Measurements from ENCODE around the gene ELOVL6. TPM values are rescaled to one million over a fixed set of nuclear protein-coding genes. Genes with fewer than 3 reads are reported as not detected.

The ELOVL6 gene
- polyA plus RNA-seq, 1 experiment = 30.7 TPM

DNA sequence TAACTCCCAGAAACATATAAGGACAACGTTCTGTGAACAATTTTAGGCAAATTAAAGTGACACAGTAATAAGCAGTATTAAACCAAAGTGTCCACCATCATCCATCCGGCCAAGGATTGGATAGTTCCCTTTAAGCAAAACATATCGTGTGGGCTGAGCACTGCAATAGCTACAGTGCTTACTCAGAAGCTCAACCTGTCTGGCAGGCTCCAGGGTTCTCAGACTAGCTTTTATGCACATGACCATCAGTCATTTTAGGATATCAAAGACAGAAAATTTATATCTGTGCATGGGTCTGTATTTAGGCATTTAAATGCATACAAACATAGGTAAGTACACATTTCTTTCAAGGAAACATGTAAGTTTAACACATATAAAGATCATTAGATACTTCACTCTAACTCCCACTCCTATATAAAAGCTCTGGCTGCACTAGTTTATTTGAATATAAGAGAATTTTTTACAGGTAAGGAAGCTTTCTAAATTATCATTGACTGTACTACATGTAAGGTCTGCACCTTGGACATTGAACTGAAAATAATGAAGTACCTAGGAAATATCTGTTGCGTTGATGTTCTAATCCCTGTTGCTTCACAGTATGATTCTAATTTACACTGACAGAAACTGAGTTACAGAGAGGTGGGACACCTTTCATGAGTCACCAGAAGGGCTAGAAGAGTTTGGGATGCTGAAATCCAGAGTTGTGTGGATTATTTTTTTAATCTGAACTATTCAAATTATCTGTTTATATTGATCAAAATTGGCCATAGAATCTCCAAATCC, 67.6 kb downstream of the ELOVL6 start:
- no peak for DNase-seq (ENCODE audit: low read depth, low spot score)
- Histone ChIP-seq H3K27ac (ENCODE audit: low read depth, low read length) (no peak overlapping the region), H3K27me3 (ENCODE audit: control insufficient read depth, insufficient read depth, low read length) (no peaks in the 10 kb centered on the region), H3K9me3 (ENCODE audit: control insufficient read depth, insufficient read depth, low read length) (no peaks in the 10 kb centered on the region), H3K4me3 (ENCODE audit: low read depth, low read length) (no peak overlapping the region)
- TF ChIP-seq, protein P1, sequence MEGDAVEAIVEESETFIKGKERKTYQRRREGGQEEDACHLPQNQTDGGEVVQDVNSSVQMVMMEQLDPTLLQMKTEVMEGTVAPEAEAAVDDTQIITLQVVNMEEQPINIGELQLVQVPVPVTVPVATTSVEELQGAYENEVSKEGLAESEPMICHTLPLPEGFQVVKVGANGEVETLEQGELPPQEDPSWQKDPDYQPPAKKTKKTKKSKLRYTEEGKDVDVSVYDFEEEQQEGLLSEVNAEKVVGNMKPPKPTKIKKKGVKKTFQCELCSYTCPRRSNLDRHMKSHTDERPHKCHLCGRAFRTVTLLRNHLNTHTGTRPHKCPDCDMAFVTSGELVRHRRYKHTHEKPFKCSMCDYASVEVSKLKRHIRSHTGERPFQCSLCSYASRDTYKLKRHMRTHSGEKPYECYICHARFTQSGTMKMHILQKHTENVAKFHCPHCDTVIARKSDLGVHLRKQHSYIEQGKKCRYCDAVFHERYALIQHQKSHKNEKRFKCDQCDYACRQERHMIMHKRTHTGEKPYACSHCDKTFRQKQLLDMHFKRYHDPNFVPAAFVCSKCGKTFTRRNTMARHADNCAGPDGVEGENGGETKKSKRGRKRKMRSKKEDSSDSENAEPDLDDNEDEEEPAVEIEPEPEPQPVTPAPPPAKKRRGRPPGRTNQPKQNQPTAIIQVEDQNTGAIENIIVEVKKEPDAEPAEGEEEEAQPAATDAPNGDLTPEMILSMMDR (IDR thresholded peaks at IDR 0.05; ENCODE audit: low read depth, low read length) = no peak
- ChIA-PET POLR2A (no interaction called here), CTCF (no interaction called here)

DNA sequence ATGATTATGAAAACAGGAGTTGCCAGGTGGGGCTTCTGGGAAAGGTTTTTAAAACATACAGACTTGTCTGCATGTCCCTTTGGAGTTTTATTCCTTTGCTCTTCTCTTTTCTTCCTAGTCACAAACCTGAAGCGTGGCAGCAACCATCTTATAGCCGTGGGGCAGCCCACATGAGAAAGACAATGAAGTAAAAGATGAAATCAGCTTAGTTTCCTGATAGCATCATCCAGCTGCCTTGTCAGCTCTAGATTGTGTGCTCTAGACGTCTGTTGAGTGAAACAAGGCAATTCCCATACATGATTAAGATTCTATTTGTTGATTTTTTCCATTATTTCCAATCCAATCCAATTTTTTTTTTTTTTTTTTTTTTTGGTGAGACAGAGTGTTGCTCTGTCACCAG, 68.9 kb downstream of the ELOVL6 start:
- TF ChIP-seq, protein P1 (IDR thresholded peaks at IDR 0.05; ENCODE audit: low read depth, low read length) = no peak
- ChIA-PET CTCF (no interaction called here), POLR2A (no interaction called here)
- Histone ChIP-seq H3K4me3 (ENCODE audit: low read depth, low read length) (no peak overlapping the region), H3K9me3 (ENCODE audit: control insufficient read depth, insufficient read depth, low read length) (no peaks in the 10 kb centered on the region), H3K27me3 (ENCODE audit: control insufficient read depth, insufficient read depth, low read length) (no peaks in the 10 kb centered on the region), H3K27ac (ENCODE audit: low read depth, low read length) (no peak overlapping the region)
- no peak for DNase-seq (ENCODE audit: low read depth, low spot score)

DNA sequence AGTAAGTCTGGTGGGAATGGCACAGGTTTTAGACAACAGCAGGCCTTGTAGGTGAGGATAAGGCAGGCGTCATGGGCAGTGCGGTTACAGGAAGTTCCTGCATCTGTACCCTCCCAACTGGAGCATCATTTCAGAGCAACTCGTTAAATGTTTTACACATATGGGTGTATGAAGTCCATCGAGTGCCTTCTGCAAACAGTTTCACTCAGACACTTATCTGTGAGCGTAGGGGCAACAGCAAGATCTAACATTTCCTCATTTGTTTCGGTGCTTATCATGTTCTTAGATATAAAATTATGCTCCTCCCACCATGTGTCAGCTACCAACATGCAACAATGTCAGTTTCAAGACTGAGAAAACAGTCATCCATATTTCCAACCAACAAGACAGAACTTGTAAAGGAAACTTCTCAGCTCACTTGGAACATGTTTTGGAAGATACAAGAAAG, 69.9 kb downstream of the ELOVL6 start:
- no peaks in the 10 kb centered on the region for H3K9me3 ChIP-seq (ENCODE audit: control insufficient read depth, insufficient read depth, low read length)
- CTCF ChIA-PET = no interaction called here
- no peak for DNase-seq (ENCODE audit: low read depth, low spot score)
- no peak overlapping the region for H3K4me3 ChIP-seq (ENCODE audit: low read depth, low read length)
- POLR2A ChIA-PET = no interaction called here
- no peak overlapping the region for H3K27ac ChIP-seq (ENCODE audit: low read depth, low read length)
- H3K27me3 ChIP-seq (ENCODE audit: control insufficient read depth, insufficient read depth, low read length) = no peaks in the 10 kb centered on the region
- TF ChIP-seq, protein P1 (IDR thresholded peaks at IDR 0.05; ENCODE audit: low read depth, low read length) = no peak

DNA sequence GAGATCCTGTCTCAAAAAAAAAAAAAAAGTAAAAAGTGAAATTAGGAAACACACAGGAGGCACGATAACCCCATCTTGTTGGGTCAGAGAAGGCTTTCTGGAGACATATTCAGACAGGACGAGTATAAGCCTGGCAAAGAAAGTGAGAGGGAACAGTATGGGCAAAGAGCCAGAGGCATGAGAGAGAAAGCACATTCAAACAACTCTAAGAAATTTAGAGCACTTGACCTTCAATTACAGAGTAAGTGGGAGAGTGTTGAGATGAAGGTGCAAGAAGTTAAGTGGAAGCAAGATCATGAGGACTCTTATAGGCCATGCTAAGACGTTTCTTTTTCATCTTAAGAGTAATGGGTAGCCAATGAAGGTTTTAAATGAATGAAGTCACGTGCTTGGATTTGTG, 70.4 kb downstream of the ELOVL6 start:
- H3K27me3 ChIP-seq (ENCODE audit: control insufficient read depth, insufficient read depth, low read length) = no peaks in the 10 kb centered on the region
- no peaks in the 10 kb centered on the region for H3K9me3 ChIP-seq (ENCODE audit: control insufficient read depth, insufficient read depth, low read length)
- no peak for DNase-seq (ENCODE audit: low read depth, low spot score)
- CTCF ChIA-PET = no interaction called here
- no peak overlapping the region for H3K4me3 ChIP-seq (ENCODE audit: low read depth, low read length)
- TF ChIP-seq, protein P1 (IDR thresholded peaks at IDR 0.05; ENCODE audit: low read depth, low read length) = no peak
- POLR2A ChIA-PET = no interaction called here
- no peak overlapping the region for H3K27ac ChIP-seq (ENCODE audit: low read depth, low read length)

DNA sequence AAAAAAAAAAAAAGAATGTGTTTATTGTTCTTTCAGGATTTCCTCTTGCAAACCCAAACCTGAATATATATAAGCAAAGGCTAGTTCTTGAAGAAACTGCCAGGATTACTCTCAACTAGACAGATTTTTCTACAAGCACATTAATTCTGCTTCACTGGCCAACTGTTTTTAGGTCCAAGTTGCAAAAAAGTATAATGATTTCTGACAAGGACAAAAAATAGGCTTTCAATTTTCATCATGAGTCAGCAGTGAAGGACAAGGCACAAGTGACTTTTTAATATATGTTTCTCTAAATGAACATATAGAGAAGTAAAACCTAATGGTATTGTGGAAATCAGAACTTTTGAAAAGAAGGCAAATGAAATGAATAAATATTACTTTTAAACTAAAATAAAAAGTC, 73.7 kb downstream of the ELOVL6 start:
- TF ChIP-seq, protein P1 (IDR thresholded peaks at IDR 0.05; ENCODE audit: low read depth, low read length) = no peak
- ChIA-PET POLR2A (no interaction called here), CTCF (no interaction called here)
- no peak overlapping the region for H3K4me3 ChIP-seq (ENCODE audit: low read depth, low read length)
- no peak for DNase-seq (ENCODE audit: low read depth, low spot score)
- H3K9me3 ChIP-seq (ENCODE audit: control insufficient read depth, insufficient read depth, low read length) = no peaks in the 10 kb centered on the region
- no peak overlapping the region for H3K27ac ChIP-seq (ENCODE audit: low read depth, low read length)
- H3K27me3 ChIP-seq (ENCODE audit: control insufficient read depth, insufficient read depth, low read length) = no peaks in the 10 kb centered on the region

Measured in AG04450 (cell line).